ENCODE results near the gene LARP4. TPM values are rescaled to one million over a fixed set of nuclear protein-coding genes. Genes with fewer than 3 reads are reported as not detected.
A peak's percentile ranks its signal among the peaks of the same experiment; 100 is the strongest.

Gene LARP4
- total and polyA plus RNA-seq, 2 of the 4 experiments (the other 2 are of a cell fraction): 11.3 to 42.5 TPM

DNA sequence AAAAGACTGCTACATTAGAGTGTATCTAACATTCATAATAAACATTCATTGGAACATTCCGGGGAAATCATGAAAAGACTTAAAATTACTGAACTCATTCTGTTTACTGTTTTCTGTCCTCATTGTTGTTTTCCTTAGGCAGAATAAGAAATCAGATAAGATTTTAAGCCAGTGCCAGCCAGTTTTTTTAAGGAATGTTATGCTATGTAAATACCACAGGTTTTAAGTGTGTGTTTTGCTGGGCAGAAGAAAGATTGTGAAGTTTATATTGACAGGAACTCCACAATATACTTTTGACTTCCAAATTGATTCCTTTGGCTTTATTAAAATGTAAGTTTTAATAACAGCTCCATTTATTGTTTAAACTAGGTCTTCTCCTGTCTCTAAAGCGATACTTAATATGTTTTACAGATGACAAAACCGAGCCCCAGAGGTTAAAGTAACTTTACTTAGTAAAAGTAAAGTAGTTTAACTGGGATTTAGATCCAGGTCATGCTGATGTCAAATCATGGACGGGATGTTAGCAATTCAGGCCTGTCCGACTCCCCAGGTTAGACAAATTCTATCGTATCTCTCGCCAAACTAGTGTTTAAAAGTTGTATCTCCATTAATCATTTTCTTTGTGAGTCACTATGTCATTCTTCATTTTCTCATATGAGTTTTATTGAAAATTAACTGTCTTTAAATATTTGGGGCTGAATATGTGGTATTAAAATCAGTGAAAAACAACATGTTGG is 1.7 kb downstream of the LARP4 start:
- no peak overlapping the region for H2AFZ ChIP-seq (replicated peaks; ENCODE audit: low read length, poor library complexity)
- peaks cover 44% of the 10 kb centered on the region for H4K20me1 ChIP-seq (ENCODE audit: insufficient read depth, low read length)
- H2AK9ac ChIP-seq (replicated peaks; ENCODE audit: low read depth, low read length, poor library complexity): no peak overlapping the region
- peak overlapping the region; percentile 89 for H3K9ac ChIP-seq (ENCODE audit: low read depth, low read length)
- peaks cover 3% of the 10 kb centered on the region; the same call in 1 of the 2 replicates for H3K4me1 ChIP-seq (ENCODE audit: control insufficient read depth, insufficient read depth, low read length)
- in situ Hi-C loops (cut with MboI; ENCODE audit: low sequenced_read_pairs) (no loop called here), intact Hi-C loops (cut with micrococcal nuclease) (loop anchor here (1.0 to 5.0 kb wide), 2 partner anchors 88 to 180 kb away; no protein-coding TSS in a partner anchor), dilution Hi-C loops (cut with HindIII; ENCODE audit: low sequenced_read_pairs, unreplicated experiment) (no loop called here)
- peaks cover 7% of the 10 kb centered on the region; the same call in 1 of the 2 replicates for H3K9me1 ChIP-seq (ENCODE audit: insufficient read depth, low read length)
- ChIA-PET POLR2A (ENCODE audit: unreplicated experiment) (no interaction called here), CTCF (interaction anchor here (0.7 to 0.9 kb wide), 2 partner anchors 13 to 31 kb away, joined by 3 to 4 read pairs; no protein-coding TSS in a partner anchor)
- H3K79me1 ChIP-seq (ENCODE audit: low read depth in 1 of 2, low read length in 2 of 2): peaks cover under 1 to 34% of the 10 kb centered on the region in 2 experiments
- peak overlapping the region; percentile 43; the same call in 1 of the 2 replicates for H3K18ac ChIP-seq (ENCODE audit: low read depth, low read length)
- TF ChIP-seq RAD21 (IDR thresholded peaks at IDR 0.05; ENCODE audit: low read length) (no peak), MXI1 (IDR thresholded peaks at IDR 0.05; ENCODE audit: borderline replicate concordance, low read depth, low read length) (no peak), RCOR1 (IDR thresholded peaks at IDR 0.05; ENCODE audit: insufficient replicate concordance, low read length) (no peak), POLR2A (IDR thresholded peaks at IDR 0.05; ENCODE audit: low read depth, low read length) (no peak), RFX5 (IDR thresholded peaks at IDR 0.05; ENCODE audit: low read depth, low read length) (no peak), NFE2L2 (IDR thresholded peaks at IDR 0.05; ENCODE audit: low read depth, low read length) (no peak), MAFK (IDR thresholded peaks at IDR 0.05; ENCODE audit: low read depth, low read length) (no peak), MAZ (IDR thresholded peaks at IDR 0.05; ENCODE audit: borderline replicate concordance, low read depth, low read length) (no peak), ELK1 (IDR thresholded peaks at IDR 0.05; ENCODE audit: borderline replicate concordance, low read depth, low read length) (no peak), BHLHE40 (IDR thresholded peaks at IDR 0.05; ENCODE audit: low read depth, low read length) (no peak), CEBPB (IDR thresholded peaks at IDR 0.05; ENCODE audit: low read depth, low read length) (no peak), FOS (IDR thresholded peaks at IDR 0.05; ENCODE audit: low read depth, low read length) (no peak), CTCF (conservative IDR thresholded peaks at IDR 0.05; ENCODE audit: low read depth, low read length) (no peak), SMC3 (IDR thresholded peaks at IDR 0.05; ENCODE audit: low read depth, low read length) (no peak), CHD1 (IDR thresholded peaks at IDR 0.05; ENCODE audit: low read depth, low read length) (no peak)
- peak overlapping the region; percentile 80; the same call in 1 of the 2 replicates for H4K5ac ChIP-seq (ENCODE audit: low read depth, low read length)
- no peak overlapping the region; the same call in 1 of the 2 replicates for H3K14ac ChIP-seq (replicated peaks; ENCODE audit: low read depth, low read length)
- no TSS peak for BruUV-seq (replicated peaks)
- H2BK5ac ChIP-seq (ENCODE audit: low read depth, low read length, poor library complexity, severe bottlenecking): peak overlapping the region; percentile 62
- H3K4me3 ChIP-seq (ENCODE audit: insufficient read depth, low read depth, low read length): peak overlapping the region; percentile 81
- H3K56ac ChIP-seq (ENCODE audit: extremely low read depth, insufficient read depth, low read length): no peak overlapping the region
- H3K4ac ChIP-seq (ENCODE audit: low read depth, low read length): no peak overlapping the region
- no peak overlapping the region for H2BK20ac ChIP-seq (ENCODE audit: low read depth, low read length)
- WGBS, 2 experiments (ENCODE audit: extremely low coverage in 2 of 2, insufficient read length in 1 of 2): no CpG with 5 or more reads among the region's 7 CpGs
- H4K91ac ChIP-seq (ENCODE audit: insufficient read depth, low read depth, low read length): no peak overlapping the region
- H2BK15ac ChIP-seq (ENCODE audit: low read depth, low read length): no peak overlapping the region
- no peaks in the 10 kb centered on the region for H3K27me3 ChIP-seq (ENCODE audit: control insufficient read depth, insufficient read depth, low read length)
- 0 out of 2 replicates have a peak overlapping the region, but pooled peaks have one; percentile 61 for H2AK5ac ChIP-seq (ENCODE audit: low read depth, low read length)
- no peaks in the 10 kb centered on the region for H3K9me3 ChIP-seq (ENCODE audit: control insufficient read depth, insufficient read depth, low read length)
- H3K36me3 ChIP-seq (ENCODE audit: control insufficient read depth, insufficient read depth, low read length): no peaks in the 10 kb centered on the region
- DNase-seq (no peak), ATAC-seq (ENCODE audit: low read depth) (no peak)
- H3K4me2 ChIP-seq (ENCODE audit: low read depth, low read length): peak overlapping the region; percentile 97
- no peak overlapping the region for H2BK120ac ChIP-seq (ENCODE audit: low read depth, low read length)
- peak overlapping the region; percentile 72; the same call in 1 of the 2 replicates for H3K23ac ChIP-seq (ENCODE audit: low read depth, low read length)
- peak overlapping the region in 1 of 2 experiments; percentile 27; a peak in 1 of 4 replicates for H4K8ac ChIP-seq (ENCODE audit: low read depth in 2 of 2, low read length in 2 of 2)
- H3K27ac ChIP-seq (ENCODE audit: insufficient read depth, low read length): peak overlapping the region; percentile 41; the same call in 1 of the 2 replicates

All from IMR-90 (cell line).